ENCODE measurements around the gene INHBB. TPM values are rescaled to one million over a fixed set of nuclear protein-coding genes. Genes with fewer than 3 reads are reported as not detected.

INHBB gene
- total and polyA plus RNA-seq, 9 of the 15 experiments (the other 6 are each of a cell fraction or from before 2014, with no cell fraction given) = not detected

DNA sequence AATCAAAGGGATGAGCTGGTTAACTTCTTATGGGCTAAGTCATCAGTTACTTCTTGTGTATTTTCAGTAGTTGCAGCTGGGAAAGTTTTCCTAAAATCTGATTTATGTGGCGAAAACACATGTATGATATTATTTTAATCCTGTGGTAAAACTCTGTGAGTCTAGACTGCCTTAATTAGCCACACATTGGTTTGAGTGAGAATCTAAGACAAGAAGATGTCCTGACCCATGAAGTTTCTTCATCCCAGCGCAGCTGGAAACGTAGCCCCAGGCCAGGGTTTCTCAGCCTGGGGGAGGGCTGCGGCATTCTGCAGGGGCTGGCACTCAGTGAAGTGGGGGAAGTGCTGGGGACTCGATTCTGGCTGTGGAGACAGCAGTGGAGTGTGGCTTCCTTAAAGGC is 44.7 kb upstream of the INHBB start (continued):
- no peak for TF ChIP-seq CBFA2T2 (conservative IDR thresholded peaks at IDR 0.05)
- no peak for TF ChIP-seq ETS1 (conservative IDR thresholded peaks at IDR 0.05; ENCODE audit: control insufficient read depth, low read depth, low read length)
- TF ChIP-seq SNRNP70 (optimal IDR thresholded peaks at IDR 0.05; ENCODE audit: low read depth, low read length) = no peak
- no peak for TF ChIP-seq ESRRB (CRISPR knock-in tag; IDR thresholded peaks at IDR 0.05; ENCODE audit: borderline replicate concordance)

GRCh38 chr2:120302301-120302700 is 43.6 kb upstream of the INHBB start:
- 68% methylated on average over 12 of the region's 12 CpGs for WGBS (ENCODE audit: insufficient coverage, low coverage, missing lambda C conversion rate)
- ChIA-PET CTCF (ENCODE audit: low intra/inter-chr PET ratio) (no interaction called here), POLR2A (interaction anchor here (0.6 to 0.7 kb wide), 2 partner anchors 19 to 61 kb away, joined by 3 read pairs; no protein-coding TSS in a partner anchor)
- no peak overlapping the region for H3K9ac ChIP-seq (ENCODE audit: insufficient read depth in 1 of 2, low read depth in 2 of 2, low read length in 2 of 2)
- peaks cover 3 to 9% of the 10 kb centered on the region in 2 experiments; a peak in 4 of 5 replicates for H3K4me1 ChIP-seq (replicated peaks in 1 of 2; ENCODE audit: control insufficient read depth in 2 of 2, insufficient read depth in 2 of 2, low read length in 2 of 2)
- no peak overlapping the region for H3K4me3 ChIP-seq
- DNase-seq (ENCODE audit: extremely low read depth in 1 of 4, low spot score in 3 of 4) (no peak), ATAC-seq (no peak), FAIRE-seq (no peak)
- no peaks in the 10 kb centered on the region for H3K9me1 ChIP-seq (ENCODE audit: control insufficient read depth, insufficient read depth, low read length)
- H3K79me2 ChIP-seq (ENCODE audit: control insufficient read depth, insufficient read depth, low read length) = no peaks in the 10 kb centered on the region
- intact Hi-C loops (cut with micrococcal nuclease) (no loop called here), in situ Hi-C loops (cut with MboI) (no loop called here)
- peaks cover 5% of the 10 kb centered on the region; the same call in 1 of the 2 replicates for H4K20me1 ChIP-seq (replicated peaks; ENCODE audit: control insufficient read depth, insufficient read depth, low read length)
- H3K36me3 ChIP-seq (ENCODE audit: control insufficient read depth, insufficient read depth, low read length) = peaks cover 4% of the 10 kb centered on the region; the same call in 1 of the 3 replicates
- H3K4me2 ChIP-seq (ENCODE audit: insufficient read depth, low read length) = no peak overlapping the region
- peaks cover 0 to 8% of the 10 kb centered on the region in 2 experiments; a peak in 1 of 5 replicates for H3K27me3 ChIP-seq (ENCODE audit: control insufficient read depth in 2 of 2, insufficient read depth in 2 of 2, low read length in 2 of 2)
- TF ChIP-seq KDM4B (IDR thresholded peaks at IDR 0.05; ENCODE audit: borderline replicate concordance in 2 of 2, low read depth in 1 of 2) (no peak), CHD1 (IDR thresholded peaks at IDR 0.05; ENCODE audit: low read length) (no peak), ZC3H4 (CRISPR knock-in tag; IDR thresholded peaks at IDR 0.05; ENCODE audit: borderline replicate concordance) (no peak), ZNF143 (CRISPR knock-in tag; IDR thresholded peaks at IDR 0.05) (no peak), CBFA2T3 (IDR thresholded peaks at IDR 0.05) (no peak), ATF7 (IDR thresholded peaks at IDR 0.05) (no peak), ZKSCAN3 (CRISPR knock-in tag; IDR thresholded peaks at IDR 0.05) (no peak), SLC30A9 (CRISPR knock-in tag; IDR thresholded peaks at IDR 0.05) (no peak), IRF2 (CRISPR knock-in tag; IDR thresholded peaks at IDR 0.05) (no peak), SMARCB1 (IDR thresholded peaks at IDR 0.05; ENCODE audit: insufficient read length, low read depth) (no peak), SFPQ (IDR thresholded peaks at IDR 0.05; ENCODE audit: low read depth, low read length) (no peak), ZNF24 (IDR thresholded peaks at IDR 0.05) (no peak), CSDE1 (IDR thresholded peaks at IDR 0.05) (no peak), ZNF551 (CRISPR knock-in tag; IDR thresholded peaks at IDR 0.05) (no peak), ELF4 (CRISPR knock-in tag; IDR thresholded peaks at IDR 0.05) (no peak)
- TF ChIP-seq, protein P1, sequence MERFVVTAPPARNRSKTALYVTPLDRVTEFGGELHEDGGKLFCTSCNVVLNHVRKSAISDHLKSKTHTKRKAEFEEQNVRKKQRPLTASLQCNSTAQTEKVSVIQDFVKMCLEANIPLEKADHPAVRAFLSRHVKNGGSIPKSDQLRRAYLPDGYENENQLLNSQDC (CRISPR knock-in tag; IDR thresholded peaks at IDR 0.05) = no peak
- no peak overlapping the region for H2AFZ ChIP-seq (ENCODE audit: low read depth, low read length)
- H3K27ac ChIP-seq (ENCODE audit: extremely low read depth, low read depth, low read length) = no peak overlapping the region
- no peaks in the 10 kb centered on the region for H3K9me3 ChIP-seq (replicated peaks; ENCODE audit: control insufficient read depth, insufficient read depth, low read depth, low read length)
- no TSS peak for BruUV-seq (replicated peaks)

All from K562 (cell line).